Testis (tissue), 3 donors: ENCODE results near the gene CNTROB. TPM values are rescaled to one million over a fixed set of nuclear protein-coding genes. Genes with fewer than 3 reads are reported as not detected.
"Not testable (repeated sequence)": the region's sequence is repeated elsewhere in the genome, so short reads cannot be mapped to it uniquely, and the experiment has no call there.

Experiments
- DNase-seq: peaks from one replicate; pipeline ENCODE4 v3.0.0-alpha.2; 2019
- H3K27ac ChIP-seq, 2 donors: fragments of 200-600 bp; sonication (generic); one replicate each; pipeline ENCODE4 v1.5.1; 2019
- H3K27me3 ChIP-seq: fragments of 200-600 bp; sonication (generic); one replicate; pipeline ENCODE4 v1.5.1; 2019
- H3K36me3 ChIP-seq: fragments of 200-600 bp; sonication (generic); one replicate; pipeline ENCODE4 v1.5.1; 2017; ENCODE audit warnings: low read depth; ENCODE audit errors: missing control alignments
- H3K4me1 ChIP-seq: fragments of 200-600 bp; sonication (generic); one replicate; pipeline ENCODE4 v1.5.1; 2019
- H3K4me3 ChIP-seq, 2 donors: fragments of 200-600 bp; sonication (generic); one replicate each; pipeline ENCODE4 v1.5.1; 2017 to 2019
- H3K9me3 ChIP-seq: fragments of 200-600 bp; sonication (generic); one replicate; pipeline ENCODE4 v1.5.1; 2017
- POLR2A ChIP-seq: fragments of 450-650 bp; IDR thresholded peaks from one replicate; pipeline ENCODE4 v1.6.1; 2017; ENCODE audit warnings: antibody characterized with exemption, mild to moderate bottlenecking, moderate library complexity
- WGBS, 2 donors: methylation state at CpG; one replicate each; pipeline ENCODE4 v1.1.5; 2018; 5-methylcytosine and 5-hydroxymethylcytosine counted together
- intact Hi-C: fragments of 100-400 bp; cut with DNase I; formaldehyde crosslinking; loops from one replicate; pipeline ENCODE4 v1.15.1; 2023; ENCODE audit warnings: low total_unique reads
- polyA plus RNA-seq: library from polyadenylated mRNA; stranded (reverse); fragments of 350-450 nt; fragmentation: Illumina TruSeq; extraction: RNeasy Lipid Tissue Mini Kit (QIAGEN cat#74804); gene quantifications from one replicate; pipeline ENCODE4 v1.2.3, GENCODE V29; 2014; ENCODE audit warnings: low read depth, low replicate concordance; ENCODE audit not compliant: insufficient read depth
- total RNA-seq, 2 donors: library from RNA; depleted of rRNA; stranded (reverse); fragments of >200 nt; gene quantifications; one replicate each; pipeline ENCODE4 v1.2.3, GENCODE V29; 2016
- TF ChIP-seq, protein P1 (sequence below), 3 experiments: fragments of 450-650 bp in 2 of 3; fragments of 200-600 bp in 1 of 3; sonication (generic) in 1 of 3; IDR thresholded peaks; one replicate each; pipeline ENCODE4 v1.5.1; 2016 to 2019; ENCODE audit warnings: antibody characterized with exemption in 3 of 3, mild to moderate bottlenecking in 2 of 3, moderate library complexity in 1 of 3

CNTROB gene
- total and polyA plus RNA-seq, 3 donors from 2014 or later: 79.2 to 153 (median 111) TPM

DNA sequence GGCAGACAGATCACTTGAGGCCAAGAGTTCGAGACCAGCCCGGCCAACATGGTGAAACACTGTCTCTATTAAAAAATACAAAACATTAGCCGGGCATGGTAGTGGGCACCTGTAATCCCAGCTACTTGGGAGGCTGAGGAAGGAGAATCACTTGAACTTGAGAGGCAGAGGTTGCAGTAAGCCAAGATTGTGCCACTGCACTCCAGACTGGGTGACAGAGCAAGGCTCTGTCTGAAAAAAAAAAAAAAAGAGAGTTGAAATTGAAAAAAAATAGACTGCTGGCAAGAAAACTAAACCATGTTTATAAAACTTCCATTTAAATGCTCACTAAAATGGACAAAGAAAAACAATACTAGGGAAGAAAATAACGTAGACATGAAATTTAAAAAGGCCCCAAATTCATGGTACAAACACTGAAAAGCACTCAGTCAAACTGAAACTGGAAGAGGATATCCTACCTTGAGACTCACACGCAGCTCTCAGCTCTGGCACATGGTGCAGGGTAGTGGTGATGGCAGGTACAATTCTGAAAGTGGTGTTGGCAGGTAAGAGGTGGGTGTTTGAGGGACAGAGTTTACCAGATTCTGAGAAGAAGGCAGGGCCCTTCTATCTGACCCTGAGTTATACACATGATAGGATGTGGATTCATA is 19.3 kb downstream of the CNTROB start:
- Histone ChIP-seq H3K4me1 (no peaks in the 10 kb centered on the region), H3K27ac (no peak overlapping the region), H3K9me3 (no peaks in the 10 kb centered on the region), H3K4me3 (no peak overlapping the region), H3K36me3 (no peaks in the 10 kb centered on the region), H3K27me3 (no peaks in the 10 kb centered on the region)
- TF ChIP-seq, protein P1, sequence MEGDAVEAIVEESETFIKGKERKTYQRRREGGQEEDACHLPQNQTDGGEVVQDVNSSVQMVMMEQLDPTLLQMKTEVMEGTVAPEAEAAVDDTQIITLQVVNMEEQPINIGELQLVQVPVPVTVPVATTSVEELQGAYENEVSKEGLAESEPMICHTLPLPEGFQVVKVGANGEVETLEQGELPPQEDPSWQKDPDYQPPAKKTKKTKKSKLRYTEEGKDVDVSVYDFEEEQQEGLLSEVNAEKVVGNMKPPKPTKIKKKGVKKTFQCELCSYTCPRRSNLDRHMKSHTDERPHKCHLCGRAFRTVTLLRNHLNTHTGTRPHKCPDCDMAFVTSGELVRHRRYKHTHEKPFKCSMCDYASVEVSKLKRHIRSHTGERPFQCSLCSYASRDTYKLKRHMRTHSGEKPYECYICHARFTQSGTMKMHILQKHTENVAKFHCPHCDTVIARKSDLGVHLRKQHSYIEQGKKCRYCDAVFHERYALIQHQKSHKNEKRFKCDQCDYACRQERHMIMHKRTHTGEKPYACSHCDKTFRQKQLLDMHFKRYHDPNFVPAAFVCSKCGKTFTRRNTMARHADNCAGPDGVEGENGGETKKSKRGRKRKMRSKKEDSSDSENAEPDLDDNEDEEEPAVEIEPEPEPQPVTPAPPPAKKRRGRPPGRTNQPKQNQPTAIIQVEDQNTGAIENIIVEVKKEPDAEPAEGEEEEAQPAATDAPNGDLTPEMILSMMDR (IDR thresholded peaks at IDR 0.05): no peak
- TF ChIP-seq POLR2A: no peak
- no peak for DNase-seq
- intact Hi-C loops: no loop called here
- WGBS, 2 donors: 70 to 76% methylated on average over 5 of the region's 5 CpGs

DNA sequence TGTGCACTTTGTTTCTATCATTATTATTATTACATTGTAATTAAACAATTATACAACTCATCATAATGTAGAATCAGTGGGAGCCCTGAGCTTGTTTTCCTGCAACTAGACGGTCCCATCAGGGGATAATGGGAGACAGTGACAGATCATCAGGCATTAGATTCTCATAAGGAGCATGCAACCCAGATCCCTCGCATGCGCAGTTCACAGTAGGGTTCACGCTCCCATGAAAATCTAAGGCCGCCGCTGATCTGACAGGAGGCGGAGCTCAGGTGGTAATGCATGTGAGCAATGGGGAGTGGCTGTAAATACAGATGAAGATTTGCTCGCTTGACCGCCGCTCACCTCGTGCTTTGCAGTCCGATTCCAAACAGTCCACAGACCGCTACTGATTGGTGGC is 21.3 kb downstream of the CNTROB start:
- DNase-seq, H3K27ac ChIP-seq, H3K4me1 ChIP-seq, H3K36me3 ChIP-seq, H3K27me3 ChIP-seq, H3K4me3 ChIP-seq, intact Hi-C loops, H3K9me3 ChIP-seq: not testable (repeated sequence)
- 74 to 81% methylated on average over 13 of the region's 13 CpGs for WGBS, 2 donors

DNA sequence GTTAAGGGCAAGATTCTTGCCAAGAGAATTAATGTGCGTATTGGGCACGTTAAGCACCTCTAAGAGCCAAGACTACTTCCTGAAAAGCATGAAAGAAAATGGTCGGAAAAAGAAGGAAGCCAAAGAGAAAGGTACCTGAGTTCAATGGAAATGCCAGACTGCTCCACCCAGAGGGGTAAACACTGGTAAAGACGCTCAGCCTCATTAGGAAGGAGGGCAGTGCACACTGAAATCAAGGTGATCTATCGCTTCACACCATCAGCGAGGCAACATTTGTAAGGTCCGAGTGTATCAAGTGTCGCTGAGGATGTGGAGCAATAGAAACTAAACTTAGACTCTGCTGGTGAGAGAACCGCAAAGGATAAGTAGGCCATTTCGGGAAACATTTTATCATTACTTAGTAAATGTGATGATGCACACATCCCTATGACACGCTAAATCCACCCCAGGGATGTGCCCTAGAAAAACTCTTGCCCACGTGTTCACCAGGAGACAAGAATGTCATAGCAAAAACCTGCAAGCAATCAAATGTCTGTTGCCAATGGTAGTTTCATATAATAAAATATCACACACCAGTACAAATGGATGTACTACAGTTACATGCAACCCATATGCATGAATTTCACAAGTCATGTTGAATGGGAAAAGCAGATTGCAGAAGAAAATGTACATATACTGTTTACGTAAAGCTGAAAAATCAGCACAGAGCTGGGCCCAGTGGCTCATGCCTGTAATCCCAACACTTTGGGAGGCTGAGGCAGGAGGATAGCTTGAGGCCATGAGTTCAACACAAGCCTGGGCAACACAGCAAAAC is 23.6 kb downstream of the CNTROB start:
- no peaks in the 10 kb centered on the region for H3K36me3 ChIP-seq
- 85% methylated on average over 13 of the region's 13 CpGs for WGBS, 2 donors
- intact Hi-C loops: no loop called here
- H3K9me3 ChIP-seq: no peaks in the 10 kb centered on the region
- no peak for DNase-seq
- H3K4me3 ChIP-seq: no peak overlapping the region
- H3K27me3 ChIP-seq: no peaks in the 10 kb centered on the region
- H3K27ac ChIP-seq: no peak overlapping the region
- no peaks in the 10 kb centered on the region for H3K4me1 ChIP-seq
- TF ChIP-seq POLR2A: no peak
- TF ChIP-seq, protein P1 (IDR thresholded peaks at IDR 0.05): no peak

DNA sequence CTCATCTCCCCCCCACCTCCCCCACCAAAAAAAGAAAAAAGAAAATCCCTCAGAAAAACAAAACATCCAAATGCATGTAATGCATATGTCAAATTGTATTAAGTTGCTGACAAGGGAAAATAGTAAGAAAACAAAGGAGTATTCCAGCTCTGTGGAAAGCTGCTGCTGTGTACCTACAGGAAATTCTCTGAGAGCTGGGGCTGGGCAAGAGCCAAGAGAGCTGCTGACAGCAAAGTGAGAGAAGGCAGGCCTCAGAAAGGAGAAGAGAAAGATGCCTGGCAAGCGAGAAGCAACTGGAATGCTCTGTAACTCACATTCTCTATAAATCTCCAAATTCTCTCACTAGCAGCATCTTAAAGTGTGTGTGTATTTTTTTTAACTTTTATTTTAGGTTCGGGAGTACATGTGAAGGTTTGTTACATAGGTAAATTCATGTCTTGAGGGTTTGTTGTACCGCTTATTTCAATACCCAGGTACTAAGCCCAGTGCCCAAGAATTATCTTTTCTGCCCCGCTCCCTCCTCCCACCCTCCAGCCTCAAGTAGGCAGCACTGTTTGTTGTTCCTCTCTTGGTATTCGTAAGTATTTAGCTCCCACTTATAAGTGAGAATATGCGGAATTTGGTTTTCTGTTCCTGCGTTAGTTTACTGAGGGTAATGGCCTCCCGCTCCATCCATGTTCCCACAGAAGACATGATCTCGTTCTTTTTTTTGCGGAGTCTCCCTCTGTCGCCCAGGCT is 24.4 kb downstream of the CNTROB start:
- Histone ChIP-seq H3K4me1 (no peaks in the 10 kb centered on the region), H3K4me3 (no peak overlapping the region), H3K9me3 (no peaks in the 10 kb centered on the region), H3K36me3 (no peaks in the 10 kb centered on the region), H3K27ac (no peak overlapping the region), H3K27me3 (no peaks in the 10 kb centered on the region)
- DNase-seq: peak; percentile 22
- WGBS, 2 donors: 64 to 66% methylated on average over 11 of the region's 11 CpGs
- intact Hi-C loops: no loop called here
- no peak for TF ChIP-seq POLR2A
- TF ChIP-seq, protein P1 (IDR thresholded peaks at IDR 0.05): no peak
